PFSK-1 (cell line): ENCODE results near the gene MRPS26.

Experiments used
- FOXP2 ChIP-seq: optimal IDR thresholded peaks from 2 replicates; pipeline ENCODE3; 2011; ENCODE audit warnings: borderline replicate concordance, control low read depth, inconsistent platforms; ENCODE audit not compliant: insufficient read depth; ENCODE audit errors: extremely low read length, extremely low read depth
- POLR2AphosphoS5 ChIP-seq: IDR thresholded peaks from 2 replicates; pipeline ENCODE4 v1.6.1; 2012; ENCODE audit warnings: low read depth, mild to moderate bottlenecking, control low read depth, low read length, moderate library complexity
- SIN3A ChIP-seq: IDR thresholded peaks from 2 replicates; pipeline ENCODE4 v1.6.1; 2012; ENCODE audit warnings: mild to moderate bottlenecking, low read length, moderate library complexity, borderline replicate concordance; ENCODE audit not compliant: insufficient read depth
- TAF1 ChIP-seq: IDR thresholded peaks from 2 replicates; pipeline ENCODE4 v1.6.1; 2012; ENCODE audit warnings: low read length, control low read depth, borderline replicate concordance; ENCODE audit not compliant: insufficient read depth
- TF ChIP-seq, protein P1 (sequence below), 2 experiments: IDR thresholded peaks; 2 replicates each; pipeline versions ENCODE4 v1.6.1 to v1.8.0; 2011 to 2012; ENCODE audit warnings: low read depth in 2 of 2, low read length in 2 of 2, control low read depth in 1 of 2, inconsistent platforms in 1 of 2, mild to moderate bottlenecking in 1 of 2, moderate library complexity in 1 of 2; ENCODE audit not compliant: insufficient read depth in 1 of 2

The MRPS26 gene

DNA sequence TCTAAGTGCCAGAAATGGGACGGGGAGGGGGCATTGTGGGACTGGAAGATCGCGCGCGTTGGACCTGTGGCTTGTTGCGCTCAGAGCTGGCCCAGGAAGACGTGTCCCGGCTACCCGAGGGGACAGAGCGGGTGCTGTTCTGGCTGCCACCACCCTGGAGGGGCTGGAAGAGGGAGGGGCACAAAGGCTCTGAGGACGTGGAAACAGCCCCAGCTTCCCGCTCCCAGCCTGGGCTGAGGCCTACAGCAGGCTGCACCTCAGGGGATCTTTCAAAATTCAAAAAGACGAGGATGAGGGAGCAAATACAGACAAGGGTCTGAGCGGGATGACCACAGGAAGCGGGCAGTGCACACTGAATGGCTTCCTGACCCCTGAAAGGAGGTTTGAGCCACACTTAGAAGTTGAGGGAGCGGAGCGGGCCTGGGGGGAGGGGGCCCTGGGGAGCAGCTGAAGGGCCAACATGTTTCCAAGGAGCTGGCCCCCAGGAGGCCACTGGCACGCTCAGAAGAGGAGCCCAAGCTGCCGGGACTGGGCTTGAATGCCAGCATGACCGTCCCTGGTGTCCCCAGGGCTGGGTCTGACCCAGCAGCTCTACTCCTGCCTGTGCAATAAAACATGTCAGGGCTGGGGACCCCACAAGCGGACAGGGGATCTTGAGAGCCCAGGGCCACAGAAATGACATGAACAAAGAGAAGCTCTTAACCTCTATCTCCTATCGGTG lies 26.8 kb downstream of the MRPS26 start:
- TF ChIP-seq FOXP2: no peak
- no peak for TF ChIP-seq SIN3A
- no peak for TF ChIP-seq POLR2AphosphoS5
- no peak for TF ChIP-seq TAF1
- TF ChIP-seq, protein P1, sequence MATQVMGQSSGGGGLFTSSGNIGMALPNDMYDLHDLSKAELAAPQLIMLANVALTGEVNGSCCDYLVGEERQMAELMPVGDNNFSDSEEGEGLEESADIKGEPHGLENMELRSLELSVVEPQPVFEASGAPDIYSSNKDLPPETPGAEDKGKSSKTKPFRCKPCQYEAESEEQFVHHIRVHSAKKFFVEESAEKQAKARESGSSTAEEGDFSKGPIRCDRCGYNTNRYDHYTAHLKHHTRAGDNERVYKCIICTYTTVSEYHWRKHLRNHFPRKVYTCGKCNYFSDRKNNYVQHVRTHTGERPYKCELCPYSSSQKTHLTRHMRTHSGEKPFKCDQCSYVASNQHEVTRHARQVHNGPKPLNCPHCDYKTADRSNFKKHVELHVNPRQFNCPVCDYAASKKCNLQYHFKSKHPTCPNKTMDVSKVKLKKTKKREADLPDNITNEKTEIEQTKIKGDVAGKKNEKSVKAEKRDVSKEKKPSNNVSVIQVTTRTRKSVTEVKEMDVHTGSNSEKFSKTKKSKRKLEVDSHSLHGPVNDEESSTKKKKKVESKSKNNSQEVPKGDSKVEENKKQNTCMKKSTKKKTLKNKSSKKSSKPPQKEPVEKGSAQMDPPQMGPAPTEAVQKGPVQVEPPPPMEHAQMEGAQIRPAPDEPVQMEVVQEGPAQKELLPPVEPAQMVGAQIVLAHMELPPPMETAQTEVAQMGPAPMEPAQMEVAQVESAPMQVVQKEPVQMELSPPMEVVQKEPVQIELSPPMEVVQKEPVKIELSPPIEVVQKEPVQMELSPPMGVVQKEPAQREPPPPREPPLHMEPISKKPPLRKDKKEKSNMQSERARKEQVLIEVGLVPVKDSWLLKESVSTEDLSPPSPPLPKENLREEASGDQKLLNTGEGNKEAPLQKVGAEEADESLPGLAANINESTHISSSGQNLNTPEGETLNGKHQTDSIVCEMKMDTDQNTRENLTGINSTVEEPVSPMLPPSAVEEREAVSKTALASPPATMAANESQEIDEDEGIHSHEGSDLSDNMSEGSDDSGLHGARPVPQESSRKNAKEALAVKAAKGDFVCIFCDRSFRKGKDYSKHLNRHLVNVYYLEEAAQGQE (IDR thresholded peaks at IDR 0.05; ENCODE audit: insufficient read depth in 1 of 2, low read depth in 2 of 2, low read length in 2 of 2): no peak

DNA sequence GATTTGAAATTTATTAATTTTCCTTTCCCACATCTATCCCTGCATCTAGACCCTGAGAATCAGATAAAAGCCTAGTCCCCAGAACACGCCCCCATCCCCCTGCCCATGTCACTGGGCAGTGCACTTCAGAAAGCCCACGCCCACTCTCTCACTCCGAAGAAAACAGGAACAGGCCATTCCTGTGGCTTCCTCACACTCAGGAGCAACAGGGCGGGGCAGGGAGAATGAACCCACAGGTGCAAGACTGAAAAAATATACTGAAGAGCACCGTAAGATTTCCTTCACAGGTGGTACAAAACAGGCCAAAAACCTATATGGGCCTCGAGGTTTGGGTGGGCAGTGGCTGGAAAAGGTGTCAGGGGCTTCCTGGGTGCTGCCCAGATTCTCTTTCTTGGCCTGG lies 29.0 kb downstream of the MRPS26 start:
- TF ChIP-seq TAF1: no peak
- TF ChIP-seq, protein P1 (IDR thresholded peaks at IDR 0.05; ENCODE audit: insufficient read depth in 1 of 2, low read depth in 2 of 2, low read length in 2 of 2): no peak
- no peak for TF ChIP-seq FOXP2
- no peak for TF ChIP-seq POLR2AphosphoS5
- TF ChIP-seq SIN3A: no peak

DNA sequence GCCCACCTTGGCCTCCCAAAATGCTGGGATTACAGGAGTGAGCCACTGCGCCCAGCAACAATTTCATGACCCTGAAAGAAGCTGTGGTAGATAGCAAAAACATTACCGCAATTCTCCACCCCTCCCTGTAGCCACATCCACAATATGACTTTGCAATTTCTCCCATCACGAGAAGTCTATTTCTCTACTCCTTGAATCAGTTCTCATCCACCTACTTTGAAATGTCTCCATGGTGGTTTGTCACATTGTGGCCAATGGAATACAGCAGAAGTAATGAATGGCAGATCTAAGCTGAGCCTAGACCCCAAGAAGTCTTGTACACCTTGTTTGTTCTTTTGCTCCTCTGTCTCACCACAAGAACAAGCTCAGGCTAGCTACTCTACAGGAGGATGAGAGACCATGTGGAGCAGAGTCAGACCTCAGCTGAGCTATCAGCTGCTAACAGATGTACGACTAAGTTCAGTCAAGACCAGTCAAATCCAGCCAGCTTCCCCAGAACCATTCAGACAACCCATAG lies 31.8 kb downstream of the MRPS26 start:
- TF ChIP-seq TAF1 (no peak), FOXP2 (no peak), POLR2AphosphoS5 (no peak), SIN3A (no peak)
- TF ChIP-seq, protein P1 (IDR thresholded peaks at IDR 0.05; ENCODE audit: insufficient read depth in 1 of 2, low read depth in 2 of 2, low read length in 2 of 2): no peak

DNA sequence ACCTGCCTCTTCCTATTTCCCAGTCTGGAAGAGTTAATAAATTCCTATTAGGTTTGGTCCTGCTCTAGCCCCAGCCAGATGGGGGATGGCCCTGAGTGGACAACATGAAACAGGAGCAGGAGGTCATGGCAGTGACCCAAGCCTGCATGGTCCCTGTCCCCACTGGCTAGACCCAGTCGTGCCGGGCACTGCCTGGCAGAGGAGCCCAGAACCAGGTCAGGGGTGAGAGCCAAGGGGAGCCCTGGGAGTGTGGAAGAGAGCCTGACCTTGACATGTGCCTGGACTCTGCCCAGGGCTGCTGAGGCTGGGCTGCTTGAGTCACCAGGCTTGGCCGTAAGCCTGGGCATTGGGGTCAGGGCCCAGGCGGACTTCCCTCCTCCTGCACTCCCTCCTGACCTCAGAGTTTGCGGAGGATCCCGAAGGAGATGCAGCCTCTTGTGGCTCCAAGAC lies 35.1 kb downstream of the MRPS26 start:
- TF ChIP-seq, protein P1 (IDR thresholded peaks at IDR 0.05; ENCODE audit: insufficient read depth in 1 of 2, low read depth in 2 of 2, low read length in 2 of 2): no peak
- TF ChIP-seq TAF1 (no peak), FOXP2 (no peak), POLR2AphosphoS5 (no peak), SIN3A (no peak)

DNA sequence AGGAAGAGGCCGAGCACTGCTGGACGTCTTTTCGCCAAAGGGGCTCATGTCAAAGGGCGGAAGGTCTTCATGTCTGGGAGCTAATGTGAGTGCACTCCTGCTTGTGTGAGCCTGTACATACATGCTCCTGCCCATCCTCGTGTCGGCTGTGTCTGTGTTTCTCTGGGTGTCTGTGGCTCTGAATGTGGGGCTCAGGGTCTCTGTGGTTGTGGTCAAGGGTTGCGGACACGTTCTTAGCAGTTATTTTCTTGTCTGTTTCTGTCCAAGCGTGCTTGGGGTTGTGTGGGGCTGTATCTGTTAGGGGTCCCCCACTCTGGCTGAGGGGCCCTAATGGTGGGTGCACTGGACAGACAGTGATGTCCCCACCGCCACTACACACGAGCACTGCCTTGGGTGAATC lies 35.8 kb downstream of the MRPS26 start:
- no peak for TF ChIP-seq FOXP2
- no peak for TF ChIP-seq TAF1
- TF ChIP-seq, protein P1 (IDR thresholded peaks at IDR 0.05; ENCODE audit: insufficient read depth in 1 of 2, low read depth in 2 of 2, low read length in 2 of 2): no peak
- TF ChIP-seq POLR2AphosphoS5: no peak
- TF ChIP-seq SIN3A: no peak
